Pancreas (tissue), 10 donors: ENCODE data around the gene BHLHE23. TPM values are rescaled to one million over a fixed set of nuclear protein-coding genes. Genes with fewer than 3 reads are reported as not detected.
A peak's percentile ranks its signal among the peaks of the same experiment; 100 is the strongest.

Experiments
- ATAC-seq, 4 donors: fragments of 200-7000 bp; cut with Tn5 transposase; one replicate each; pipeline versions ENCODE4 v1.8.0 to v1.9.1; 2020; ENCODE audit warnings: mild to moderate bottlenecking in 4 of 4, moderate library complexity in 4 of 4
- DNase-seq, 6 donors: peaks; one replicate each; pipeline ENCODE4 v3.0.0-alpha.2; 2020
- FAIRE-seq: peaks from 2 replicates; lab custom pipeline; 2012; peaks lifted over from hg19 to GRCh38; lab: Jason Lieb, UNC
- H3K27ac ChIP-seq, 4 donors: fragments of 200-600 bp; sonication (generic); 1 replicate in 3 of 4; 2 replicates in 1 of 4; pipeline versions ENCODE4 v1.5.0 to v1.8.0; 2020
- H3K27me3 ChIP-seq, 4 donors: fragments of 200-600 bp; one replicate each; pipeline ENCODE4 v1.8.0; 2021
- H3K36me3 ChIP-seq, 3 donors: fragments of 200-600 bp; sonication (generic) in 1 of 3; one replicate each; pipeline versions ENCODE4 v1.5.0 to v1.8.0; 2020 to 2021
- H3K4me1 ChIP-seq, 3 donors: fragments of 200-600 bp; one replicate each; pipeline ENCODE4 v1.8.0; 2021
- H3K4me3 ChIP-seq, 4 donors: fragments of 200-600 bp; sonication (generic) in 2 of 4; one replicate each; pipeline versions ENCODE4 v1.5.0 to v1.8.0; 2020 to 2021
- H3K9me3 ChIP-seq, 4 donors: fragments of 200-600 bp; one replicate each; pipeline ENCODE4 v1.8.0; 2021
- CTCF ChIP-seq, 4 donors: fragments of 200-600 bp; sonication (generic) in 3 of 4; IDR thresholded peaks; one replicate each; pipeline versions ENCODE4 v1.5.0 to v1.8.0; 2021; ENCODE audit warnings: antibody characterized with exemption in 4 of 4
- WGBS, 2 donors: extraction: QIAGEN DNeasy Blood & Tissue Kit; methylation state at CpG; one replicate each; pipeline ENCODE4 v1.1.7; 2013; 5-methylcytosine and 5-hydroxymethylcytosine counted together
- intact Hi-C, 3 donors: fragments of 100-400 bp; cut with DNase I; formaldehyde crosslinking; loops; one replicate each; pipeline versions ENCODE4 v1.11.1 to v1.14.2; 2022
- polyA plus RNA-seq, 2 donors: library from polyadenylated mRNA; stranded (reverse); fragments of 200-250 nt; gene quantifications; one replicate each; pipeline ENCODE4 v1.2.3, GENCODE V29; 2013
- total RNA-seq, 6 donors: library from RNA; stranded (reverse); fragmentation: NEBNext Ultra II Directional in 4 of 6; extraction: Animal tissue kit (Norgen Biotek cat#: 25700) in 4 of 6; gene quantifications; one replicate each; pipeline versions ENCODE4 v1.2.1 to v1.2.4, GENCODE V29; 2021 to 2023
- donor health status: healthy with polysubstance abuse.
- donor health status: DM: no; HTN: no; CAD: no; lungs with moderate emphysema.
- donor health status: DM: no; HTN: no; CAD: no.
- donor health status: control.
- donor health status: control.
- donor health status: Bipolar disorder and iron deficiency.
- donor health status: DM: yes; HTN: yes; CAD: no.
- donor health status: DM: no; HTN: no; CAD: no.
- donor health status: DM: no; HTN: no; CAD: no.
- donor health status: DM: yes; HTN: yes; CAD: no.

Gene BHLHE23
- total RNA-seq (not detected), polyA plus RNA-seq (not detected)

DNA sequence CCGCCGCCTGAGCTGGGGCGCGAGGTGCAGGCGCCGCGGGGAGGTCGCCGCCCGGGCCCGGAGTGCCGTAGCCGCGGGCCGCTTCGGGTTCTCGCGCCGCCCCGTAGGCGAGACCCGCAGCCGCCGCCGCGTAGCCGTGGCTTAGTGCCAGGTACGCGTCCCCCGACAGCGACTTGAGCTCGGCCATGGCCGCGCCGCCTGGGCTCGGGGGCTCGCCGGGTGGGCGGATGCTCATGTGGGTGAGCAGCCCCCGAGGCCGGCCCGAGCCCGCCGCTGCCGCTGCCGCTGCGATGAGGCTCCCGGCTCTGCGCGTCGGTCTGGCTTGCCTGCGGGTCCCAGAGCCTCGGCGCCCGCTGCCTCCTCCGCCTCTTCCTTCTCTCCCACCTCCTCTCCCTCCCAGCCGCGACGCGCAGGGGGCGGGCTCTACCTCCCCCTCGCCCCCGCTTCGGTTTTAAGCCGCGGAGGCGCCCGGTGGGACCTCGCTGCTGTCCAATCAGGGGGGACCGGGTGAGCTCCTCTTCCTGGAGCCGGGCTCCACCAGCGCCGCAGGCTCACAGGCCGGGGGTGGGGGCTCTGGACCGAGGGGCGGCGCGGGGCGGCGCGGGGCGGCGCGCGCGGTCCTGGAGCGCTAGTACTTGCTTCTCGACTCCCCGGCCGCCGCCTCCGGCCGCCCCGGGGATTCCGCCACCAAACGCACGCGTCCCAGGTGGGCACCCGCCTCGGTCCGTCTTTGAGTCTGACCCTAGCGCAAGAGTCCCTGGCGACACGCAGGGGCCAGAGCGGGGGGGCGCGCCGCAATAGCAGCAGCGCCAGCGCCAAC, at the start of gene BHLHE23:
TSS of gene BHLHE23 (minus strand) at position 425 of the 820 bp plus-strand sequence. CDS start at position 235, 190 bp downstream.
- DNase-seq (peak in 2 of 6 donors; percentile 23 to 66), FAIRE-seq (no peak), ATAC-seq (no peak)
- peaks cover 0 to 74% (median 17%) of the 10 kb centered on the region in 4 donors for H3K27me3 ChIP-seq
- 2% methylated on average over 77 to 110 of the region's 110 CpGs for WGBS, 2 donors
- H3K4me1 ChIP-seq: no peaks in the 10 kb centered on the region
- H3K36me3 ChIP-seq: no peaks in the 10 kb centered on the region
- no peak for TF ChIP-seq CTCF (IDR thresholded peaks at IDR 0.05)
- no peaks in the 10 kb centered on the region for H3K9me3 ChIP-seq
- peak within 1 kb of the TSS in 1 of 4 donors; percentile 12 for H3K4me3 ChIP-seq
- H3K27ac ChIP-seq: no peak within 1 kb of the TSS
- intact Hi-C loops: loop anchor here in 1 of 3 donors (5.0 kb wide), 1 partner anchor 109 kb away; no protein-coding TSS in a partner anchor

- FAIRE-seq (no peak), DNase-seq (peak in 2 of 6 donors; percentile 54 to 73), ATAC-seq (no peak)
- intact Hi-C loops: no loop called here
- Histone ChIP-seq H3K36me3 (no peaks in the 10 kb centered on the region), H3K27me3 (peaks cover 0 to 7% (median 0%) of the 10 kb centered on the region in 4 donors), H3K9me3 (no peaks in the 10 kb centered on the region), H3K27ac (no peak overlapping the region), H3K4me1 (no peaks in the 10 kb centered on the region), H3K4me3 (no peak overlapping the region)
- 41 to 53% methylated on average over 15 of the region's 15 CpGs for WGBS, 2 donors
- TF ChIP-seq CTCF (IDR thresholded peaks at IDR 0.05): no peak
These were observed 48.9 kb upstream of the BHLHE23 start for GRCh38 chr20:63055575-63056235.

DNA sequence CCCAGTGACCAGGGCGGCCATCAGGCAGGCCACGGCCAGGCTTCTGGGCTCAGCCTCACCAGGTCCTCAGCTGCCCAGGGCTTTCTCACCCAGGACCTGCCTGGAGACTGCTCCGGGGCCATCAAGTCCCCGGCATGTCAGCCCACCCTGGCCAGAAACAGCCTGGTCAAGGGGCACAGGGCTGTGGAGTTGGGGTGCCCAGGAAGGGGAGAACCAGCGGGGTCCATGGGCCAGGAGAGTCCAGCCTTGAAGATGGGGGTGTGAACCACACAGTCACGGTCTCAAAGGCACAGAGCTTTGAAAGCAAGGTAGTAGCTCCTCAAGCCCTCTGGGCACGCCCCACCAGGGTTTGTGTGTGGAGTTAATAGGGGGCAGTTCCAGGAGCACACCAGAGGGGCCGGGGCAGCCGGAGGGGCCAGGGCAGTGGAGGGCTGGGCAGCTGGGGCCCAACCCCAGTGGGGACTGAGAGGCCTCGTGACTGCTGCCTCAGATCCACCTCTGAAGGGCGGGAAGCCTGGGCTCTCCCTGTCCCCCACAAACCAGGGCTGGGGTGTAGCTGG, 48.0 kb upstream of the BHLHE23 start:
- H3K27me3 ChIP-seq: peaks cover 0 to 3% (median 0%) of the 10 kb centered on the region in 4 donors
- 63 to 67% methylated on average over 11 of the region's 11 CpGs for WGBS, 2 donors

GRCh38 chr20:63054103-63054474, 47.3 kb upstream of the BHLHE23 start:
- H3K4me1 ChIP-seq: no peaks in the 10 kb centered on the region
- intact Hi-C loops: loop anchor here in 1 of 3 donors (5.0 kb wide), 1 partner anchor 123 kb away; no protein-coding TSS in a partner anchor
- DNase-seq (peak in 1 of 6 donors; percentile 25), ATAC-seq (no peak), FAIRE-seq (no peak)
- no peak overlapping the region for H3K4me3 ChIP-seq
- TF ChIP-seq CTCF (IDR thresholded peaks at IDR 0.05): no peak
- WGBS, 2 donors: 59 to 65% methylated on average over 12 of the region's 12 CpGs
- H3K27ac ChIP-seq: no peak overlapping the region
- no peaks in the 10 kb centered on the region for H3K27me3 ChIP-seq
- no peaks in the 10 kb centered on the region for H3K9me3 ChIP-seq
- no peaks in the 10 kb centered on the region for H3K36me3 ChIP-seq

More for the DNA sequence above, 48.0 kb upstream of the BHLHE23 start:
- DNase-seq: peak in 2 of 6 donors; percentile 47 to 49
- H3K36me3 ChIP-seq: no peaks in the 10 kb centered on the region
- no peak overlapping the region for H3K4me3 ChIP-seq
- H3K27ac ChIP-seq: no peak overlapping the region
- intact Hi-C loops: loop anchor here in 1 of 3 donors (5.0 kb wide), 1 partner anchor 123 kb away; no protein-coding TSS in a partner anchor
- FAIRE-seq: no peak
- no peak for ATAC-seq
- no peaks in the 10 kb centered on the region for H3K9me3 ChIP-seq
- no peak for TF ChIP-seq CTCF (IDR thresholded peaks at IDR 0.05)
- no peaks in the 10 kb centered on the region for H3K4me1 ChIP-seq
